Posterior vena cava (tissue), 2 donors: Measurements from ENCODE around the gene ACY1. TPM values are rescaled to one million over a fixed set of nuclear protein-coding genes. Genes with fewer than 3 reads are reported as not detected.

Source experiments
- DNase-seq: peaks from one replicate; pipeline ENCODE4 v3.0.0-alpha.2; 2020; ENCODE audit warnings: low spot score
- intact Hi-C, 2 donors: fragments of 100-400 bp; cut with DNase I; formaldehyde crosslinking; loops; one replicate each; pipeline versions ENCODE4 v1.14.1 to v1.14.2; 2022 to 2023
- total RNA-seq, 2 donors: library from RNA; stranded (reverse); fragmentation: NEBNext Ultra II Directional; extraction: Animal tissue kit (Norgen Biotek cat#: 25700); gene quantifications; one replicate each; pipeline ENCODE4 v1.2.1, GENCODE V29; 2021
- donor health status: DM: yes; HTN: yes; CAD: no.
- donor health status: DM: yes; HTN: yes; CAD: no.

The ACY1 gene
- total RNA-seq, 2 donors from 2014 or later, result 11.8 to 12.3 TPM

DNA sequence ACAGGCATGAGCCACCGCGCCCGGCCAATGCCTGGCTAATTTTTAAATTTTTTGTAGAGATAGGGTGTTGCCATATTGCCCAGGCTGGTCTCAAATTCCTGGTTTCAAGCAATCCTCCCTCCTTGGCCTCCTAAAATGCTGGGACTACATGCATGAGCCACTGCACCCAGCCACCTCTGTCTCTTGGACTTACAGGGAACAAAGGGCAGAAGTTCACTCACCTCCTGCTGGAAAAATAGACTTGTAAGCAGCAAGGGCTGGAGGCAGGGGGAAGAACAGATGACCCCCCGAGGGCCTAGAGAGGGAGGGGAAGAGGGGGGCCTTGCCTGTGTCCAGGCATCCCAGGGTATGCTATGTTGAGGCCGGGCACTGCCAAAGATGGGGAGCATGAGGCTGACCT is 50.9 kb downstream of the ACY1 start:
- intact Hi-C loops, result no loop called here
- no peak for DNase-seq

DNA sequence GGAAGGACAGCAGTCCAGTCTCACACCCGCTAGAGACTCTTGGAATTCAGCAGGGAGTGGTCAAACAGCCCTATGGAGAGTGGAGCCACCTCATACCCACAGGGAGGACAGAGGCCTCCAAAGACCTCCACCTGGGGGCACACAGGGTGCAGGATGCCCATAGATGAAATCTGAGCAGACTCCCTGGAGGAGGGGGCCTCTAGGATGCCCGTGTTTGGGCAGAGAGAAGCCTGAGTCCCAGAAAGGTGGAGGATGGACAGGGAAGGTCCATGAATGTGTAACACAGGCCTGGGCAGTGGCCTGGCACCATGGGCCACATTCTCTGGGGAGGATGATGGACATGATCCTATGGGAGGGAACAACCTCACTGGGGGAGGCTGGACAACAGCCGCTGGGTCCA is 51.3 kb downstream of the ACY1 start:
- DNase-seq, result no peak
- intact Hi-C loops, result no loop called here

DNA sequence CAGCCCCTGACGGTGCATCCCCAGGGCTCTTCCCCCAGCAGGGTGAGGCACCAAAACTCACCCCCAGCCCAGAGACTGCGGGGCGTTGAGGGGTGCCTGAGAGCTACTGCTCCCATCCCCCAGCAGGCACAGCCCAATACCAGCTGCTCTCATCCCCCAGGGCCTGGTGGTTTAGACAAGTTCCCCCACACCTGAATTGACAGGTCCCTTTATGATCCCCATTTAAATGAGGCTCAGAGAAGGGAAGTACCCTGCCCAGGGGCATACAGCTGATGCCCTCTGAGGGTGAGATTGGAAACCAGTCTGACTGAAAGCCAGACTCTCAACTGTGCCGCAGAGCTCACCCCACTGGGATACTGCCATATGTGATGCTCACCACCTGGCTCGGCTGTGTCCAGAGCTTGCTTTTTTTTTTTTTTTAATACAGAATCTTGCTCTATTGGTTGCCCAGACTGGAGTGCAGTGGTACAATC is 52.9 kb downstream of the ACY1 start:
- intact Hi-C loops, result no loop called here
- DNase-seq, result no peak

DNA sequence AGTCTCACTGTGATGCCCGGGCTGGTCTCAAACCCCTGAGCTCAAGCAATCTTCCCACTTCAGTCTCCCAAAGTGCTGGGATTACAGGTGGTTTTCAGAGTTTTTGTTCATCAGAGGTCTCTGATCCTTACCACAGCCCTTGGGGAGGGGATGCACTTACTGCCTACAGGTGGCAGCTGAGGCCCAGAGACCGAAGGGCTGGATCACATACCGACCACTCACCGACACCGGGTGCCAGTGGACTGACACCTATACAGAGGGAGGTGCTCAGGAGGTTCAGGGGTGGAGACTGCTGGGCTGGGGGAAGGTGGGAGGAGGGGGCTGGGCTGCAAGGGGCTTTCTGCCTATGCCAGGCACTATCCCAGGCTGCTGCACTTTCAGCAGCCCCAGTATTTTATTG is 53.5 kb downstream of the ACY1 start:
- DNase-seq, result no peak
- intact Hi-C loops, result no loop called here

DNA sequence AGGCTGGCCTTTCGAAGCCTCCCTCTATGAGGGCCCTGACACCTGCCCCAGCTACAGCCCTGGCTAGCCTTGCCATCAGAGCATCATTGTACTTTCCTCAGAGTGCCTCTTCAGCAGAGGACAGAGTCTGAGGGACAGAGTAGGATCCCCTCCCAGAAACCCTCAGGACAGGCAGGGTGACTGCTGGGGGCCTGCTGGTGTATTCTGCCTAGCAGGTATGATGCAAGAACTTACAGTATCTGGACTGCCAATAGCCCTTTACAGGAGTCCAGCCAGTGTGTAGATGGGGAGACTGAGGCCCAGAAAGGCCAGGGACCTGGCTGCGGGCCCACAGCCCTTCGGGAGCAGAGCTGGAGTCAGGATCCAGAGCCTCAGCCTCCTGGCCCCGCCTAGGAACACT is 54.0 kb downstream of the ACY1 start:
- intact Hi-C loops, result no loop called here
- no peak for DNase-seq

DNA sequence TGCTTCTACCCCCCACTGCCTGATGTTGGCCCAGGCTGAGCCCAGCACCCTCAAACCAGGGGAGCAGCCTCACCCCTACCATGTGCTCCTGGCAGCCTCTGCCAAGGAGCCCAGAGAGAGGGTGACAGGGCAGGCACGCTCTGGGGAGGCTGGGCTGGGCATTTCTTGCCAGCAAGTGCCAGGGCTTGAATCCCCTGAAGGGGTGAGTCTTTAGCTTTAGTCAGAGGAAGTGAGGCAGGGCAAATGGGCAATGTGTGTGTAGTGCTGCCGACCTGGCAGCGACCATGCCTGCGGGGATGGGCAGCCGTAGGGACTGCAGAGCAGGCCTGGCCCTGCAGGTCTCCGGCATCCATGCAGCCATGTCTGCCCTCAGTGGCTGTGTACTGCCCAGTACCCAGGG is 54.9 kb downstream of the ACY1 start:
- intact Hi-C loops, result no loop called here
- no peak for DNase-seq

Other genes starting within 250 kb of the ACY1 start
- gene IQCF6, start 204.3 kb upstream of the ACY1 start, total RNA-seq, result not detected
- not detected for gene IQCF2, start 121.9 kb upstream of the ACY1 start, total RNA-seq
- gene IQCF5, start 107.9 kb upstream of the ACY1 start, total RNA-seq, result not detected
- gene IQCF1, start 80.2 kb upstream of the ACY1 start, total RNA-seq, result not detected
- gene RRP9, start 41.6 kb upstream of the ACY1 start, total RNA-seq, result 10 to 100 TPM; 13.4 to 14.9 TPM
- gene PARP3, start 41.2 kb upstream of the ACY1 start, total RNA-seq, result 10 to 100 TPM; 16.5 to 22.3 TPM
- not detected for gene GPR62, start 28.2 kb upstream of the ACY1 start, total RNA-seq
- gene PCBP4, start 16.1 kb upstream of the ACY1 start, total RNA-seq, result 10 to 100 TPM; 48.9 to 53.2 TPM
- gene ABHD14B, start 9.5 kb upstream of the ACY1 start, total RNA-seq, result 10 to 100 TPM; 21.0 to 32.7 TPM
- gene ABHD14A, start 8.5 kb upstream of the ACY1 start, total RNA-seq, result 10 to 100 TPM in 1 of 2 donors, 1 to 10 TPM in 1; 8.4 to 18.6 TPM
- gene RPL29, start 12.4 kb downstream of the ACY1 start, total RNA-seq, result 100 to 1,000 TPM; 657 to 687 TPM
- 10 to 100 TPM; 29.9 to 36.4 TPM for gene DUSP7, start 73.0 kb downstream of the ACY1 start, total RNA-seq
- 1 to 10 TPM; 1.7 to 1.9 TPM for gene POC1A, start 170.9 kb downstream of the ACY1 start, total RNA-seq
- 10 to 100 TPM; 28.5 to 31.4 TPM for gene ALAS1, start 214.6 kb downstream of the ACY1 start, total RNA-seq
- gene TLR9, start 242.1 kb downstream of the ACY1 start, total RNA-seq, result under 1 TPM; 0.46 to 0.52 TPM